ENCODE results near the gene MTPN.

The MTPN gene

DNA sequence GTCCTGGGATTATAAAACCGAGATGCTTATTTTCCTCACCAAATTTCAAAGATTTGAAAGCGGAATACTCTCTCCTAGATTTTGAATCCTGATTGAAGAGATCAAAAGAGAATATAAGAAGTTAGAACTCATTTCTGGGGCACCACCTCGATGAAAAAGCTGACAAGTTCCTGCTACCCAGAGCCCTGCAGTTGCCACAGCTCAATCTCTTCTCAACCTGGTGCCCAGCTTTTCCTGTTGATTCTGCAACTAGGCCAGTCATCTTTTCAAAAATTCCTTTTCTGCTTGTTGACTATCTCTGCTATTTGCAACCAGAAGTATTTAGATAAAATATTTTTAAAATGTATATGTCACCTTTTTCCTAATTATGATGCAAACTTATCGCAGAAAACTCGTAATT lies 45.0 kb downstream of the MTPN start:
- no peak for DNase-seq (ENCODE audit: low read depth)
- TF ChIP-seq, protein P1, sequence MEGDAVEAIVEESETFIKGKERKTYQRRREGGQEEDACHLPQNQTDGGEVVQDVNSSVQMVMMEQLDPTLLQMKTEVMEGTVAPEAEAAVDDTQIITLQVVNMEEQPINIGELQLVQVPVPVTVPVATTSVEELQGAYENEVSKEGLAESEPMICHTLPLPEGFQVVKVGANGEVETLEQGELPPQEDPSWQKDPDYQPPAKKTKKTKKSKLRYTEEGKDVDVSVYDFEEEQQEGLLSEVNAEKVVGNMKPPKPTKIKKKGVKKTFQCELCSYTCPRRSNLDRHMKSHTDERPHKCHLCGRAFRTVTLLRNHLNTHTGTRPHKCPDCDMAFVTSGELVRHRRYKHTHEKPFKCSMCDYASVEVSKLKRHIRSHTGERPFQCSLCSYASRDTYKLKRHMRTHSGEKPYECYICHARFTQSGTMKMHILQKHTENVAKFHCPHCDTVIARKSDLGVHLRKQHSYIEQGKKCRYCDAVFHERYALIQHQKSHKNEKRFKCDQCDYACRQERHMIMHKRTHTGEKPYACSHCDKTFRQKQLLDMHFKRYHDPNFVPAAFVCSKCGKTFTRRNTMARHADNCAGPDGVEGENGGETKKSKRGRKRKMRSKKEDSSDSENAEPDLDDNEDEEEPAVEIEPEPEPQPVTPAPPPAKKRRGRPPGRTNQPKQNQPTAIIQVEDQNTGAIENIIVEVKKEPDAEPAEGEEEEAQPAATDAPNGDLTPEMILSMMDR (IDR thresholded peaks at IDR 0.05; ENCODE audit: low read depth, low read length, missing control alignments), result no peak
- no peak overlapping the region for H3K4me3 ChIP-seq (ENCODE audit: low read depth, low read length)

DNA sequence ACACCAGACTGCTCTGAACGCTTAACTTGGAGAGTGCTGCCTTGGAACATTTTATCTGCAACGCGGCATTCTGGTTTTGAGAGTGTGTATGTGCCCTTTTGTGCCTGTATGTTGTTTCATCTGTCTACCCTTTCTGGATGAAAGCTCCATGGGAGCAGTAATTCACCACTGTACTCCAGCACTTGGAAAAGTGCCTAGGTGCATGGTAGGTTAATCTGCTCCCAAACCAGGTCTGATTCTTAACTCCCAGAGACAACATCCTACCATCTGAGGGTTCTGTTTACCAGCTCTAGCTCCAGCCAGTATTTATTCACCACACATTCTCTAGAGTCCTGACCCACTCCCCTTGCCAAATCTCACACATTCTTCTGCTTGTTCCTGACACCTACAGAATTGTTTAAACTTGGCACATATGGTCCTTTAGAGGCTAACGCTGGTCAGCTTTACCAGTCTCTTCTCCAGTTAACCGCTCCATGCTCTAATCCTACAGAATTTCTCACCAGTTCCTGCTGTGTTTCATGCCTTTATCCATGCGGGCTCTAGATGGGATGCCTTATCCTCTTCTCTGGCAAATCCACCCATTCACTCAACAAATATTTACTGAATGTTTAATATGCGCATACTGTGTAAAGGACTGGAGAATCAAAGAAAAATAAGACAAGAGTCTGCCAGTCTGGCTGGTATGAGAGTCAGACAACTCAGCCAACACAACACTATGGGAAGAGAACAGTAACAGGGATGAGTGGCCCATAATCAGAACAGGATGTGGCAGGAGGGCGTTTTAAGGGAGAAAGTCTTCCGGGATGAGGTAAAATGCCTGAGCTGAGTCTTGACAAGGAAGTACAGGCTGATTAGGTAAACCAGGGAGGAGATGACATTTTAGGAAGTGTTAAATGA lies 46.3 kb downstream of the MTPN start:
- no peak overlapping the region for H3K4me3 ChIP-seq (ENCODE audit: low read depth, low read length)
- TF ChIP-seq, protein P1 (IDR thresholded peaks at IDR 0.05; ENCODE audit: low read depth, low read length, missing control alignments), result no peak
- no peak for DNase-seq (ENCODE audit: low read depth)

DNA sequence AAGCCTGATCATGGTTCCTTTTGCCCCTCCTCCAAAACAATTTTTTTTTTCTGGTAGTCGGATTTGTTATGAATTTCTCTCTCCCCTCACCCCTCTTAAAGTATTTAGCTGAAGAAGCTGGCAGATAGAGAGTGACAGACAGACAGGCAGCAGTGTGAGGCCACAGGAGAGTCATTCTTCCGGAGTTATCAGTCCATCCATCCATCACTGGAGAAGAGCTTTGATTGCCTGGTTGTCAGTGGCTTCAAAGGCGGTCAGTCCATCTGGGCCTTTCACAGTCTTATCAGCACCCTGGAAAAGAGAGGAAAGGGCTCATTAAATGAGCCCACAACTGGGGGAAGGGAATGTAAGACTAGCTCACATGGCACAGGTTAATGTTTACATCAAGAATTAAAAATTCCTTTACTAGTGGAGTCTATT lies 47.4 kb downstream of the MTPN start:
- DNase-seq (ENCODE audit: low read depth), result no peak
- TF ChIP-seq, protein P1 (IDR thresholded peaks at IDR 0.05; ENCODE audit: low read depth, low read length, missing control alignments), result no peak

GRCh38 chr7:135929249-135929648 lies 47.9 kb downstream of the MTPN start:
- TF ChIP-seq, protein P1 (IDR thresholded peaks at IDR 0.05; ENCODE audit: low read depth, low read length, missing control alignments), result no peak
- DNase-seq (ENCODE audit: low read depth), result no peak
- H3K4me3 ChIP-seq (ENCODE audit: low read depth, low read length), result no peak overlapping the region

More for the DNA sequence above, 47.4 kb downstream of the MTPN start:
- H3K4me3 ChIP-seq (ENCODE audit: low read depth, low read length), result no peak overlapping the region

- no peak for DNase-seq (ENCODE audit: low read depth)
- H3K4me3 ChIP-seq (ENCODE audit: low read depth, low read length), result no peak overlapping the region
- TF ChIP-seq, protein P1 (IDR thresholded peaks at IDR 0.05; ENCODE audit: low read depth, low read length, missing control alignments), result no peak
Observed at GRCh38 chr7:135928136-135928535, 49.0 kb downstream of the MTPN start.

GRCh38 chr7:135925210-135925609 lies 51.9 kb downstream of the MTPN start:
- no peak for DNase-seq (ENCODE audit: low read depth)
- TF ChIP-seq, protein P1 (IDR thresholded peaks at IDR 0.05; ENCODE audit: low read depth, low read length, missing control alignments), result no peak
- H3K4me3 ChIP-seq (ENCODE audit: low read depth, low read length), result no peak overlapping the region

DNA sequence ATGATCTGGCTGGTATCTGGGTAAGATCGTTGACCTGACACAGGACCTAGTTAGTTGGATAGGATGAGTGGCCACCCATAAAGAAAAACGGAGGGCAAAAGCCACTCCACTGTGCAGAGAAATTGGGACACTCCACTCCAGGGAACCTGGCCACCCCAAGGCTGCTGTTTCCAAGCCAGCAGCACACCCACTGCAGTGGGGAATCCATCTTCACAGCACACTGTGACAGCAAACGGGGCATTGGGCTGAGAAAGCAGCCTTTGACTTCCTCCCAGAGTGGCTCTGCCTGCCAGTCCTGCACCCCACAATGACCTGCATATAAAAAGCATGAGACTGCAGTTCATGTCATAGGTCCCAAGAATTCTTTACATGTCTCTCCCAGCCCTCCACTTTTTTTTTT lies 52.9 kb downstream of the MTPN start:
- DNase-seq (ENCODE audit: low read depth), result no peak
- H3K4me3 ChIP-seq (ENCODE audit: low read depth, low read length), result no peak overlapping the region
- TF ChIP-seq, protein P1 (IDR thresholded peaks at IDR 0.05; ENCODE audit: low read depth, low read length, missing control alignments), result no peak
